PC-3 (cell line): Measurements from ENCODE around the gene LRRC70. TPM values are rescaled to one million over a fixed set of nuclear protein-coding genes. Genes with fewer than 3 reads are reported as not detected.

Experiments used
- ATAC-seq: fragments of 200-7000 bp; cut with Tn5 transposase; 2 replicates; pipeline ENCODE4 v1.9.1; 2020; ENCODE audit warnings: mild to moderate bottlenecking, moderate library complexity
- BruUV-seq: library from RNA; stranded (reverse); fragments of 400-500 nt; replicated peaks from 2 replicates; lab custom pipeline; 2021; lab: Mats Ljungman, UMichigan
- CTCF ChIA-PET: fragments of 300-600 bp; sonication (Branson Sonifier 250); formaldehyde crosslinking; loops from one replicate; lab custom pipeline; 2022; ENCODE audit warnings: antibody characterized with exemption; lab: Charles Lee
- POLR2A ChIA-PET: fragments of 300-600 bp; sonication (Branson Sonifier 250); formaldehyde crosslinking; loops from one replicate; lab custom pipeline; 2022; ENCODE audit warnings: antibody characterized with exemption; ENCODE audit not compliant: unreplicated experiment; lab: Charles Lee
- DNase-seq: peaks from one replicate; pipeline ENCODE4 v3.0.0-alpha.2; 2015
- H2AFZ ChIP-seq: fragments of 300-600 bp; sonication (generic); 2 replicates; pipeline ENCODE4 v1.6.0; 2016; ENCODE audit warnings: antibody characterized with exemption, low read length
- H3F3A ChIP-seq: fragments of 300-600 bp; sonication (generic); one replicate; pipeline ENCODE4 v1.6.0; 2017; ENCODE audit warnings: antibody characterized with exemption, low read length, control low read depth, mild to moderate bottlenecking; ENCODE audit not compliant: unreplicated experiment
- H3K27ac ChIP-seq: fragments of 300-600 bp; sonication (generic); 2 replicates; pipeline ENCODE4 v1.5.1; 2016; ENCODE audit warnings: mild to moderate bottlenecking, low read length
- H3K27me3 ChIP-seq: fragments of 300-600 bp; sonication (generic); 2 replicates; pipeline ENCODE4 v1.6.1; 2016; ENCODE audit warnings: low read length, mixed read lengths
- H3K36me3 ChIP-seq: fragments of 300-600 bp; sonication (generic); 2 replicates; pipeline ENCODE4 v1.6.1; 2016; ENCODE audit warnings: low read depth, mixed run types, low read length, mixed read lengths
- H3K4me1 ChIP-seq: fragments of 300-600 bp; sonication (generic); 2 replicates; pipeline ENCODE4 v1.5.1; 2016; ENCODE audit warnings: low read length; ENCODE audit not compliant: insufficient read depth
- H3K4me2 ChIP-seq: fragments of 300-600 bp; sonication (generic); 2 replicates; pipeline ENCODE4 v1.6.0; 2016; ENCODE audit warnings: low read length
- H3K4me3 ChIP-seq: fragments of 300-600 bp; sonication (generic); 2 replicates; pipeline ENCODE4 v1.5.1; 2016; ENCODE audit warnings: mild to moderate bottlenecking, low read length, mixed read lengths
- H3K79me2 ChIP-seq: fragments of 300-600 bp; sonication (generic); 2 replicates; pipeline ENCODE4 v1.6.1; 2017; ENCODE audit warnings: low read length, mixed read lengths
- H3K9ac ChIP-seq: fragments of 300-600 bp; sonication (generic); 2 replicates; pipeline ENCODE4 v1.6.0; 2016; ENCODE audit warnings: mild to moderate bottlenecking, low read length
- H3K9me2 ChIP-seq: fragments of 300-600 bp; sonication (generic); replicated peaks from 2 replicates; pipeline ENCODE4 v1.6.1; 2016; ENCODE audit warnings: mixed run types, low read length, mixed read lengths
- H3K9me3 ChIP-seq: fragments of 300-600 bp; sonication (generic); 2 replicates; pipeline ENCODE4 v1.6.1; 2016; ENCODE audit warnings: low read length, mixed read lengths
- H4K20me1 ChIP-seq: fragments of 300-600 bp; sonication (generic); 2 replicates; pipeline ENCODE4 v1.6.1; 2016; ENCODE audit warnings: low read length, mixed read lengths
- CTCF ChIP-seq: fragments of 300-600 bp; sonication (generic); conservative IDR thresholded peaks from 2 replicates; pipeline ENCODE4 v1.5.1; 2017; ENCODE audit warnings: antibody characterized with exemption, low read depth, mild to moderate bottlenecking, low read length
- EZH2 ChIP-seq: fragments of 300-600 bp; sonication (generic); IDR thresholded peaks from one replicate; pipeline ENCODE4 v1.6.1; 2017; ENCODE audit warnings: antibody characterized with exemption, mild to moderate bottlenecking, low read length; ENCODE audit not compliant: unreplicated experiment
- EZH2phosphoT487 ChIP-seq: fragments of 300-600 bp; sonication (generic); IDR thresholded peaks from 2 replicates; pipeline ENCODE4 v1.6.1; 2018; ENCODE audit warnings: mild to moderate bottlenecking, antibody characterized with exemption, low read length, borderline replicate concordance
- intact Hi-C: fragments of 100-400 bp; cut with micrococcal nuclease; formaldehyde crosslinking; loops from 2 replicates; pipeline ENCODE4 v1.9.0; 2023
- total RNA-seq: library from RNA; depleted of rRNA; stranded (reverse); fragments of >200 nt; gene quantifications from 2 replicates; pipeline ENCODE4 v1.2.3, GENCODE V29; 2014

The LRRC70 gene
- total RNA-seq, 1 experiment from 2014 or later = 1.5 TPM

- no peak overlapping the region for H3K4me2 ChIP-seq
- intact Hi-C loops = no loop called here
- no peaks in the 10 kb centered on the region for H3K9me2 ChIP-seq
- DNase-seq = no peak
- H3F3A ChIP-seq = no peaks in the 10 kb centered on the region
- no peaks in the 10 kb centered on the region for H3K79me2 ChIP-seq
- TF ChIP-seq CTCF (no peak), EZH2 (no peak), EZH2phosphoT487 (no peak)
- no peaks in the 10 kb centered on the region for H3K9me3 ChIP-seq
- peaks cover 19% of the 10 kb centered on the region for H3K4me1 ChIP-seq
- no peak overlapping the region for H2AFZ ChIP-seq
- no peaks in the 10 kb centered on the region for H4K20me1 ChIP-seq
- no peak overlapping the region for H3K27ac ChIP-seq
- H3K27me3 ChIP-seq = no peaks in the 10 kb centered on the region
- ATAC-seq = no peak
- ChIA-PET CTCF (no interaction called here), POLR2A (no interaction called here)
- BruUV-seq = no TSS peak
- H3K4me3 ChIP-seq = no peak overlapping the region
- no peak overlapping the region for H3K9ac ChIP-seq
- peaks cover 5% of the 10 kb centered on the region; the same call in 1 of the 2 replicates for H3K36me3 ChIP-seq
These were observed 28.5 kb upstream of the LRRC70 start for GRCh38 chr5:62550103-62550502.

GRCh38 chr5:62555930-62556329, 22.7 kb upstream of the LRRC70 start:
- intact Hi-C loops = no loop called here

More at GRCh38 chr5:62555930-62556329, 22.7 kb upstream of the LRRC70 start:
- Histone ChIP-seq H4K20me1 (no peaks in the 10 kb centered on the region), H3K9ac (no peak overlapping the region), H3K27me3 (no peaks in the 10 kb centered on the region), H3K79me2 (no peaks in the 10 kb centered on the region), H3K36me3 (peaks cover 5% of the 10 kb centered on the region; the same call in 1 of the 2 replicates), H3K27ac (no peak overlapping the region), H3K4me2 (no peak overlapping the region), H3K4me3 (no peak overlapping the region), H3K4me1 (peaks cover 19% of the 10 kb centered on the region), H2AFZ (no peak overlapping the region), H3F3A (no peaks in the 10 kb centered on the region), H3K9me2 (no peaks in the 10 kb centered on the region), H3K9me3 (no peaks in the 10 kb centered on the region)
- POLR2A ChIA-PET = interaction anchor here (0.6 kb wide), 1 partner anchor 16 kb away, joined by 5 read pairs; no protein-coding TSS in a partner anchor
- CTCF ChIA-PET = no interaction called here
- ATAC-seq (no peak), DNase-seq (no peak)
- TF ChIP-seq EZH2 = no peak
- TF ChIP-seq EZH2phosphoT487 = no peak
- TF ChIP-seq CTCF = no peak
- BruUV-seq = no TSS peak
